Trophoblast cell (in vitro differentiated cells and primary cell): ENCODE data around the gene CDH18.

Source experiments
- DNase-seq, 2 donors: peaks; one replicate each; pipeline ENCODE4 v3.0.0-alpha.2; 2016
- H2AFZ ChIP-seq: 2 replicates; pipeline ENCODE4 v1.6.1; 2013; ENCODE audit warnings: low read length, moderate library complexity, mild to moderate bottlenecking; ENCODE audit not compliant: insufficient read depth, poor library complexity
- H2AK5ac ChIP-seq: 2 replicates; pipeline ENCODE4 v1.6.1; 2013; ENCODE audit warnings: mild to moderate bottlenecking, low read length
- H2BK120ac ChIP-seq: 2 replicates; pipeline ENCODE4 v1.6.1; 2013; ENCODE audit warnings: low read length, mild to moderate bottlenecking, moderate library complexity; ENCODE audit not compliant: insufficient read depth, poor library complexity
- H2BK12ac ChIP-seq: 2 replicates; pipeline ENCODE4 v1.6.1; 2013; ENCODE audit warnings: mild to moderate bottlenecking, low read length, moderate library complexity
- H2BK5ac ChIP-seq: 2 replicates; pipeline ENCODE4 v1.6.1; 2013; ENCODE audit warnings: low read length, low read depth, moderate library complexity, mild to moderate bottlenecking; ENCODE audit not compliant: poor library complexity
- H3K14ac ChIP-seq: 2 replicates; pipeline ENCODE4 v1.6.1; 2013; ENCODE audit warnings: mild to moderate bottlenecking, low read length
- H3K18ac ChIP-seq: 2 replicates; pipeline ENCODE4 v1.6.1; 2013; ENCODE audit warnings: mild to moderate bottlenecking, low read length
- H3K23ac ChIP-seq: 2 replicates; pipeline ENCODE4 v1.6.1; 2013; ENCODE audit warnings: low read length
- H3K27ac ChIP-seq: 2 replicates; pipeline ENCODE4 v1.5.1; 2013; ENCODE audit warnings: low read depth, mild to moderate bottlenecking, inconsistent platforms, low read length, moderate library complexity
- H3K27me3 ChIP-seq: 2 replicates; pipeline ENCODE4 v1.6.1; 2013; ENCODE audit warnings: inconsistent platforms, mild to moderate bottlenecking, low read length, moderate library complexity; ENCODE audit not compliant: insufficient read depth
- H3K36me3 ChIP-seq, 2 experiments: 1 replicate in 1 of 2; 2 replicates in 1 of 2; pipeline ENCODE4 v1.6.1; 2013; ENCODE audit warnings: low read length in 2 of 2, mild to moderate bottlenecking in 2 of 2, moderate library complexity in 1 of 2; ENCODE audit not compliant: insufficient read depth in 2 of 2, control insufficient read depth in 1 of 2
- H3K4ac ChIP-seq: 2 replicates; pipeline ENCODE4 v1.6.1; 2013; ENCODE audit warnings: low read depth, mild to moderate bottlenecking, low read length, moderate library complexity
- H3K4me1 ChIP-seq, 2 experiments: 1 replicate in 1 of 2; 2 replicates in 1 of 2; pipeline ENCODE4 v1.6.1; 2013; ENCODE audit warnings: low read length in 2 of 2, mild to moderate bottlenecking in 2 of 2, moderate library complexity in 1 of 2; ENCODE audit not compliant: insufficient read depth in 2 of 2, control insufficient read depth in 1 of 2
- H3K4me2 ChIP-seq: 2 replicates; pipeline ENCODE4 v1.6.1; 2013; ENCODE audit warnings: inconsistent platforms, mild to moderate bottlenecking, low read length, moderate library complexity
- H3K4me3 ChIP-seq: 2 replicates; pipeline ENCODE4 v1.5.1; 2013; ENCODE audit warnings: mild to moderate bottlenecking, low read depth, low read length, inconsistent platforms
- H3K79me1 ChIP-seq: one replicate; pipeline ENCODE4 v1.6.1; 2013; ENCODE audit warnings: low read length
- H3K79me2 ChIP-seq: 2 replicates; pipeline ENCODE4 v1.6.1; 2013; ENCODE audit warnings: low read length, mild to moderate bottlenecking; ENCODE audit not compliant: control insufficient read depth, insufficient read depth, poor library complexity
- H3K9ac ChIP-seq: 2 replicates; pipeline ENCODE4 v1.6.1; 2013; ENCODE audit warnings: mild to moderate bottlenecking, low read length
- H3K9me3 ChIP-seq: 2 replicates; pipeline ENCODE4 v1.6.1; 2013; ENCODE audit warnings: low read depth, mild to moderate bottlenecking, control low read depth, inconsistent platforms, low read length; ENCODE audit not compliant: insufficient read depth
- H4K12ac ChIP-seq: 2 replicates; pipeline ENCODE4 v1.6.1; 2013; ENCODE audit warnings: low read depth, mild to moderate bottlenecking, low read length, moderate library complexity
- H4K8ac ChIP-seq: 2 replicates; pipeline ENCODE4 v1.6.1; 2013; ENCODE audit warnings: low read depth, mild to moderate bottlenecking, low read length, moderate library complexity
- H4K91ac ChIP-seq: one replicate; pipeline ENCODE4 v1.6.1; 2013; ENCODE audit warnings: low read depth, mild to moderate bottlenecking, low read length, moderate library complexity
- WGBS: extraction: QIAGEN DNeasy Blood & Tissue Kit; methylation state at CpG from one replicate; pipeline ENCODE4 v1.1.7; 2013; ENCODE audit warnings: missing lambda C conversion rate; ENCODE audit not compliant: insufficient read length, insufficient coverage; ENCODE audit errors: extremely low coverage; 5-methylcytosine and 5-hydroxymethylcytosine counted together

Gene CDH18

DNA sequence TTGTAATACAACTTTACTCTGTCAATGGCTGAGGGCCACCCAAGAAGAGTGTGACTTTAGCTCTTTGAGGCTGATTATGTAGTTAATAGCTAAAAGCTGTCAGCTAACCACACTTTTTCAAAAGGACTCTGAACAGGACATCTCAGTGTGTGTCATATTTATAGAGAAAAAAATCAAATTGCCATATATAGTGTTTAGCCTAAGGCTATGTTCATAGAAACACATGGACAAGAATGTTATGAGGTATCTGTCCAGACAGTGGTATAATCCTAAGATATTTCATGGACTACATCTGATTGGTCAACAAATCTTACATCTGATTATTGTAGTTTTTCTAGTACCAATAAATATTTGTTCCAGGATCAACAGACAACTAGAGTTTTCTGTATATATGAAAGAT is 42.1 kb upstream of the CDH18 start:
- DNase-seq: peak in 1 of 2 donors; percentile 1
- Histone ChIP-seq H2AFZ (no peak overlapping the region), H3K4me1 (peaks cover 0 to 2% of the 10 kb centered on the region in 2 experiments), H3K14ac (no peak overlapping the region), H2BK12ac (no peak overlapping the region), H4K8ac (no peak overlapping the region), H2BK5ac (no peak overlapping the region), H4K91ac (no peak overlapping the region), H3K27me3 (no peaks in the 10 kb centered on the region), H3K18ac (no peak overlapping the region), H3K4ac (no peak overlapping the region), H2AK5ac (no peak overlapping the region), H3K27ac (no peak overlapping the region), H3K9me3 (no peaks in the 10 kb centered on the region), H3K9ac (no peak overlapping the region), H4K12ac (no peak overlapping the region), H2BK120ac (no peak overlapping the region), H3K79me2 (no peaks in the 10 kb centered on the region), H3K36me3 (no peaks in the 10 kb centered on the region), H3K79me1 (no peaks in the 10 kb centered on the region), H3K4me3 (no peak overlapping the region), H3K23ac (no peak overlapping the region), H3K4me2 (no peak overlapping the region)

DNA sequence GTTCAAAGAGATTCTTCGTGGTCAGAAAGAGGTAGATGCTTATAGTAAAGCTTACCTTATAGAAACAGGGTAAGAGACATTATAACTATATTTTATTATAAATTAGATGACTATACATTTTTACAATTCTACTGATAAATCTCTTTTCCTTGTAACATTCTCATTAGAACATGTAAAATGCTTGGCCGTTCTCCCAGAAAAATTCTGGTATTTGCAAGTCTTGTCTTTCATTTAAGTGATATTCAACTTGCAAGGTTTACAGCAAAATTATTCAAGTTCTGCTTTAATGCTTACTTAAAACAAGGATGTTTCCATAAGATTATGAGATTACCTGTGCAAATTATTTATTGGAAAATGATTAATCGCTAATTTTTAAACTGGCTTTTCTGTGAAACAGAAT is 41.3 kb upstream of the CDH18 start:
- no CpG with 5 or more reads among the region's 3 CpGs for WGBS
- H3K4me3 ChIP-seq: no peak overlapping the region
- H3K14ac ChIP-seq: no peak overlapping the region
- no peak overlapping the region for H2BK5ac ChIP-seq
- no peak overlapping the region for H2BK120ac ChIP-seq
- H2AFZ ChIP-seq: no peak overlapping the region
- no peak overlapping the region for H3K27ac ChIP-seq
- no peaks in the 10 kb centered on the region for H3K36me3 ChIP-seq
- H3K9ac ChIP-seq: no peak overlapping the region
- H3K4ac ChIP-seq: no peak overlapping the region
- no peak overlapping the region for H4K8ac ChIP-seq
- H3K79me1 ChIP-seq: no peaks in the 10 kb centered on the region
- no peak overlapping the region for H3K4me2 ChIP-seq
- peaks cover 0 to 2% of the 10 kb centered on the region in 2 experiments for H3K4me1 ChIP-seq
- no peaks in the 10 kb centered on the region for H3K9me3 ChIP-seq
- H3K18ac ChIP-seq: no peak overlapping the region
- DNase-seq: no peak
- H2BK12ac ChIP-seq: no peak overlapping the region
- H3K79me2 ChIP-seq: no peaks in the 10 kb centered on the region
- H3K27me3 ChIP-seq: no peaks in the 10 kb centered on the region
- no peak overlapping the region for H3K23ac ChIP-seq
- no peak overlapping the region for H4K91ac ChIP-seq
- no peak overlapping the region for H4K12ac ChIP-seq
- no peak overlapping the region for H2AK5ac ChIP-seq

DNA sequence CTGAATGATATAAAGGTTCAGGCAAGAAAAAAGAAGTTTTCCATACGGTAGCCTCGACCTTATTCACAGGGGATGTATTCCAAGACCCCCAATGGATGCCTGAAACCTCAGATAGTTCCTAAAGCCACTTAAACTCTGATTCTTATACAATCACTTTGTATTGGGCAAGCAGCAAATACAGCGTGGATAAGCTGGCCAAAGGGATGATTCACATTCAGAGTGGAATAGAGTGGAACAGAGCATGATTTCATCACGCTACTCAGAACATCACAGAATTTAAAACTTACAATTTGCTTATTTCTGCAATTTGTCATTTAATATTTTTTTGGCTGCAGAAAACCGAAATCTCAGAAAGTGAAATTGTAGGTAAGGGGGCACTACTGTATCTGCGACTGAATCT is 40.5 kb upstream of the CDH18 start:
- H3K27me3 ChIP-seq: no peaks in the 10 kb centered on the region
- no peaks in the 10 kb centered on the region for H3K36me3 ChIP-seq
- no peaks in the 10 kb centered on the region for H3K9me3 ChIP-seq
- no peak overlapping the region for H3K14ac ChIP-seq
- H2BK5ac ChIP-seq: no peak overlapping the region
- no peak overlapping the region for H2AFZ ChIP-seq
- no peaks in the 10 kb centered on the region for H3K79me2 ChIP-seq
- H4K8ac ChIP-seq: no peak overlapping the region
- no peak overlapping the region for H3K18ac ChIP-seq
- no peak overlapping the region for H3K27ac ChIP-seq
- H4K12ac ChIP-seq: no peak overlapping the region
- H2AK5ac ChIP-seq: no peak overlapping the region
- H2BK120ac ChIP-seq: no peak overlapping the region
- WGBS: no CpG with 5 or more reads among the region's 6 CpGs
- no peaks in the 10 kb centered on the region for H3K79me1 ChIP-seq
- H2BK12ac ChIP-seq: no peak overlapping the region
- no peak overlapping the region for H3K23ac ChIP-seq
- H3K4me2 ChIP-seq: no peak overlapping the region
- no peak overlapping the region for H4K91ac ChIP-seq
- H3K4me1 ChIP-seq: peaks cover 0 to 2% of the 10 kb centered on the region in 2 experiments
- DNase-seq: no peak
- no peak overlapping the region for H3K4ac ChIP-seq
- no peak overlapping the region for H3K4me3 ChIP-seq
- no peak overlapping the region for H3K9ac ChIP-seq

DNA sequence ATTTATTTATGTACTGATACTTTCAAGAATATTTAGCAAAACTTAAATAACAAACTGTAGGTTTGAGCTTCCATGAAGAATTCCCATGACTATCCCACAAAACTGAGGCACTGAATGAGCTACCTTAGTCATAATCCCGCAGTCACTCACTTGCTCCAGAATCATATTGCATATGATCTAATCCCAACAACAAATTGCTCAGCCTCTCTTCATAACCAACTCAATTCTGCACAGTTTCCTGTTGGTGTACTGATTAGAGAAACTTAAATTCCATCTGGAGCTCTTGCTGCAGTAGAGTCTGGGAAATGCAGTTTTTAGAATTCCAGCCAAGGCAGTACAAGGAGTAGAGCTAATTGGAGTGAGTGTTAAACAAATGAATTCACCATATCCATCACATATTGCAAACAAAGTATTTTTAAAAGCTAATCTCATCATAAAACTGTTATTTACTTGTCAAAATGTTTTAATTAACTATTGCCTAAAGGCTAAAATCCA is 35.7 kb upstream of the CDH18 start:
- no peak overlapping the region for H3K9ac ChIP-seq
- no peaks in the 10 kb centered on the region for H3K79me1 ChIP-seq
- no peak overlapping the region for H2BK120ac ChIP-seq
- H3K27ac ChIP-seq: no peak overlapping the region
- H3K36me3 ChIP-seq: peaks cover 0 to 2% of the 10 kb centered on the region in 2 experiments
- H3K18ac ChIP-seq: no peak overlapping the region
- H3K79me2 ChIP-seq: no peaks in the 10 kb centered on the region
- H4K8ac ChIP-seq: no peak overlapping the region
- H2AFZ ChIP-seq: no peak overlapping the region
- no peak overlapping the region for H4K91ac ChIP-seq
- no peak overlapping the region for H4K12ac ChIP-seq
- H2BK5ac ChIP-seq: no peak overlapping the region
- DNase-seq: no peak
- H3K4me2 ChIP-seq: no peak overlapping the region
- H2AK5ac ChIP-seq: no peak overlapping the region
- no peak overlapping the region for H3K23ac ChIP-seq
- H3K14ac ChIP-seq: no peak overlapping the region
- peaks cover 3% of the 10 kb centered on the region for H3K9me3 ChIP-seq
- no peak overlapping the region for H3K4me3 ChIP-seq
- no peak overlapping the region for H3K4ac ChIP-seq
- H3K4me1 ChIP-seq: no peaks in the 10 kb centered on the region
- H2BK12ac ChIP-seq: no peak overlapping the region
- no peaks in the 10 kb centered on the region for H3K27me3 ChIP-seq
- no CpG with 5 or more reads among the region's 1 CpG for WGBS
